Epithelial cell of prostate (primary cell): Measurements from ENCODE around the gene SOS1.
"Not testable (repeated sequence)": the region's sequence is repeated elsewhere in the genome, so short reads cannot be mapped to it uniquely, and the experiment has no call there.

Experiments
- DNase-seq: peaks from one replicate; pipeline ENCODE4 v3.0.0-alpha.2; 2011; ENCODE audit warnings: low read depth, low spot score
- H3K27ac ChIP-seq: fragments of 450-650 bp; 2 replicates; pipeline ENCODE4 v1.5.1; 2017; ENCODE audit warnings: mild to moderate bottlenecking

The SOS1 gene

DNA sequence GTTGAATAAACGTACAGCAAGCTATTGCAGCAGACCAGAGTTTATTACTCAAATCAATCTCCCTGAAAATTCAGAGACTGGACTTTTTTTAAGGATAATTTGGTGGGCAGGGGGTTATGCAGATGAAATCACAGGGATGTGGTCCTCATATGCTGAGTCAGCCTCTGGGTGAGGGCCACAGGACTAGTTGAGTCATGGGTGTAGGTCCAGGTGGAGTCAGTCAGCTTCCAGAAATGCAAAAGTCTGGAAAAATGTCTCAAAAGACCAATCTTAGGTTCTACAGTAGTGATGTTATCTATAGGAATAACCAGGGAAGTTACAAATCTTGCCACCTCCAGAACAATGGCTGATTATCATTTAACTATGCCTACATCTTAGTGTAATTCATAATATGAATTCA lies 180.1 kb downstream of the SOS1 start:
- no peak overlapping the region for H3K27ac ChIP-seq
- DNase-seq, result no peak

DNA sequence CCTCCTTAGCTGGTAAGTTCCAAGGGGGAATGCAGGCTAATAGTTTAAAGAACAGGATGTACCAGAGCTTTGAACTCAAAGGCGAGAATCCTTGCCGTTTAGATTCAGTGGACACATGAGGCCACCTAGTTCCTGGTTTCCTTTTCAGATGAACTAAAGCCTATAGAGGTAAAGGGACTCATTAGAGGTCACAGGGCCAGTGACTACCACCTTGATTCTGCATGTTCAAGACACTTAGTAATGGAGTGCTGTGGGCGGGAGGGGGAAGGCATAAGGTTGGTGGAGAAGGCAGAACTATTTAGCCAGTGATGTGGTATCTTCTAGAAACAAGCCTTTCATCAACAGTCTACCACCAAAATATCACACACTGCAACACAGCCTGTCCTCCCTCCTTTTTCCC lies 183.3 kb downstream of the SOS1 start:
- no peak for DNase-seq
- no peak overlapping the region for H3K27ac ChIP-seq

- H3K27ac ChIP-seq, DNase-seq: not testable (repeated sequence)
Measured at GRCh38 chr2:38936516-38936915, 184.3 kb downstream of the SOS1 start.

DNA sequence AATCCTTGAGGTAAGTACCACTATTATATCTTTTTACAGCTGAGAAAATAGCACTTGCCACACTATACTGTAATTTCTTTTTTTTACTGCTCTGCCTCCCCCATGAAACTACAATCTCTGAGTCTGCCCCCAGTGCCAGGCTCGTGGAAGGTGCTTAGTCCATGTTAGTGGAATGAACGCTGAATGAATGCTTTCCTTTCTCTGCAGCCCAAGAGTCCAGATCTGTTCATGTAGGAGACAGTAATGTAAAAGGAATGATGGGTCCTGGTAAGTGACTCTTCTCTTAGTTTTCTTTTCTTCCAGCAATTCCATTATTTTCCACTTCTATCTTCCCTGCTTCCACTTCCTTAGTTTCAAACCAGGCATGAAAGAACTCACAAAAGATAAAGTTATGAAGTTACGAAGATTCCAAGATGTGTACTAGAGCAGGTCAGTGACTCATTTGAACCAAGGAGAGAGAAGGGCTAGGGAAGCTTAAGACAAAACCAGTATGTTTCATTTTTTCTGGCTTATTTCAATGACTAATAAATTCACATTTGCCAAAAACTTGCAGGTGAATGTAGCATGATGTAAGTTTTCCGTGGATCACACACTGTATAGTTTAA lies 185.2 kb downstream of the SOS1 start:
- H3K27ac ChIP-seq, result no peak overlapping the region
- DNase-seq, result no peak

DNA sequence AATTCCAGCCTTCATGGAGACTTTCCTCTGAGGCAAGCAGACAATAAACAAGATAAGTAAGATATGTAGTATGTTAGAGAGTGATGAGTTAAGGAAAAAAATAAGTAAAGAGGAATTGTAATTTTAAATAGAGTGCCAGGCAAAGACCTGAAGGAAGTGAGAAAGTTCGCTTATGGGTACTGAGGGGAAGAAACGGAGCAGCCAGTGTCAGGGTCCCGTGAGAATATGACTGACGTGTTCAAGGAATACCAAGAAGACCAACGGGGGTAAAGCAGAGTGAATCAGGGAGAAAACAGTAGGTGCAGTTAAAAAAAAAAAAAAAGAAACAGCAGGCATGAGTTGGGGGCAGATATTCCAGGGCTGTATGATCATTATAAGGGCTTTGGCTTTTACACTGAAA lies 186.1 kb downstream of the SOS1 start:
- no peak overlapping the region for H3K27ac ChIP-seq
- no peak for DNase-seq

GRCh38 chr2:38933653-38934052 lies 187.2 kb downstream of the SOS1 start:
- no peak for DNase-seq

GRCh38 chr2:38932586-38932985 lies 188.3 kb downstream of the SOS1 start:
- H3K27ac ChIP-seq, result no peak overlapping the region
- no peak for DNase-seq

More at GRCh38 chr2:38933653-38934052, 187.2 kb downstream of the SOS1 start:
- no peak overlapping the region for H3K27ac ChIP-seq
